ENCODE results near the gene AREG. TPM values are rescaled to one million over a fixed set of nuclear protein-coding genes. Genes with fewer than 3 reads are reported as not detected.

AREG gene
- total RNA-seq, 1 experiment from 2014 or later: 739 TPM

DNA sequence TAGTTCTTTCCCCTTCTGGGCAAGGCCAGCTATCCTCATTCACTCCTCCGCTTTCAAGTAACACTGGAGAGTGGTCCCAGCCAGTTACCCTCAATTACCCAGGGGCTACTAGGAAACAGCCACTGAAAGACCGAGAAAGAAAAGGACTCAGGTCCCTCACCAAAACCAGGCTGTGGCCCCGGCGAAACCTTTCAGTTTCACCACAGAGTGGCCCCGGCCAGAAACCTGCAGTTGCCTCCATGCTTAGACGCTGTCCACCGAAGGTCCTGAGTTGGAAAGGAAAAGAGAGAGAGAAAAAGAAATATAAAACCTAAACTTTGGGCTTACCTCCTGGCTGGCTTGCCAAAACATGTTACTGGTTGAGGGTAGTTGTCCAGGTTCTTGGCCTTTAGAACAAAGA, 5.0 kb upstream of the AREG start (continued):
- TF ChIP-seq REST (IDR thresholded peaks at IDR 0.05; ENCODE audit: low read depth) (no peak), EZH2 (IDR thresholded peaks at IDR 0.05) (no peak), ATF3 (IDR thresholded peaks at IDR 0.05) (no peak), SIN3A (IDR thresholded peaks at IDR 0.05; ENCODE audit: low read depth) (no peak), ZFX (IDR thresholded peaks at IDR 0.05) (no peak), EGR1 (IDR thresholded peaks at IDR 0.05; ENCODE audit: low read depth) (no peak), POLR2AphosphoS5 (IDR thresholded peaks at IDR 0.05; ENCODE audit: low read depth, low read length) (no peak), CBX3 (IDR thresholded peaks at IDR 0.05; ENCODE audit: low read depth) (no peak)

- no peaks in the 10 kb centered on the region for H3K9me2 ChIP-seq (ENCODE audit: insufficient read depth)
- ChIA-PET POLR2A (no interaction called here), CTCF (no interaction called here), RAD21 (ENCODE audit: low non-redundant PET in 1 of 2, low total read pairs in 2 of 2, uncharacterized antibody in 2 of 2, unreplicated experiment in 2 of 2) (no interaction called here)
- TF ChIP-seq, protein P1, sequence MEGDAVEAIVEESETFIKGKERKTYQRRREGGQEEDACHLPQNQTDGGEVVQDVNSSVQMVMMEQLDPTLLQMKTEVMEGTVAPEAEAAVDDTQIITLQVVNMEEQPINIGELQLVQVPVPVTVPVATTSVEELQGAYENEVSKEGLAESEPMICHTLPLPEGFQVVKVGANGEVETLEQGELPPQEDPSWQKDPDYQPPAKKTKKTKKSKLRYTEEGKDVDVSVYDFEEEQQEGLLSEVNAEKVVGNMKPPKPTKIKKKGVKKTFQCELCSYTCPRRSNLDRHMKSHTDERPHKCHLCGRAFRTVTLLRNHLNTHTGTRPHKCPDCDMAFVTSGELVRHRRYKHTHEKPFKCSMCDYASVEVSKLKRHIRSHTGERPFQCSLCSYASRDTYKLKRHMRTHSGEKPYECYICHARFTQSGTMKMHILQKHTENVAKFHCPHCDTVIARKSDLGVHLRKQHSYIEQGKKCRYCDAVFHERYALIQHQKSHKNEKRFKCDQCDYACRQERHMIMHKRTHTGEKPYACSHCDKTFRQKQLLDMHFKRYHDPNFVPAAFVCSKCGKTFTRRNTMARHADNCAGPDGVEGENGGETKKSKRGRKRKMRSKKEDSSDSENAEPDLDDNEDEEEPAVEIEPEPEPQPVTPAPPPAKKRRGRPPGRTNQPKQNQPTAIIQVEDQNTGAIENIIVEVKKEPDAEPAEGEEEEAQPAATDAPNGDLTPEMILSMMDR (IDR thresholded peaks at IDR 0.05 in 2 of 3, conservative IDR thresholded peaks at IDR 0.05 in 1 of 3; ENCODE audit: borderline replicate concordance in 1 of 3, insufficient read depth in 1 of 3, low read depth in 2 of 3, low read length in 2 of 3): no peak
- TF ChIP-seq EGR1 (IDR thresholded peaks at IDR 0.05; ENCODE audit: low read depth) (no peak), EZH2phosphoT487 (IDR thresholded peaks at IDR 0.05; ENCODE audit: borderline replicate concordance) (no peak), ZNF274 (IDR thresholded peaks at IDR 0.05; ENCODE audit: low read depth, low read length) (no peak), ELF1 (IDR thresholded peaks at IDR 0.05; ENCODE audit: borderline replicate concordance, low read depth) (no peak), ATF3 (IDR thresholded peaks at IDR 0.05) (no peak), POLR2A (IDR thresholded peaks at IDR 0.05; ENCODE audit: borderline replicate concordance, extremely low read depth, insufficient read depth, insufficient read length) (no peak), EZH2 (IDR thresholded peaks at IDR 0.05) (no peak), RAD21 (IDR thresholded peaks at IDR 0.05; ENCODE audit: low read depth) (no peak), POLR2AphosphoS5 (IDR thresholded peaks at IDR 0.05; ENCODE audit: low read depth, low read length) (no peak), FOSL1 (IDR thresholded peaks at IDR 0.05; ENCODE audit: low read depth) (no peak)
- TF ChIP-seq, protein P2, sequence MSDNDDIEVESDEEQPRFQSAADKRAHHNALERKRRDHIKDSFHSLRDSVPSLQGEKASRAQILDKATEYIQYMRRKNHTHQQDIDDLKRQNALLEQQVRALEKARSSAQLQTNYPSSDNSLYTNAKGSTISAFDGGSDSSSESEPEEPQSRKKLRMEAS (IDR thresholded peaks at IDR 0.05): no peak
- DNase-seq (ENCODE audit: low read depth, low spot score) (no peak), ATAC-seq (no peak)
- no peaks in the 10 kb centered on the region for H3K27me3 ChIP-seq (ENCODE audit: insufficient read depth, low read length)
- H3K9ac ChIP-seq (ENCODE audit: low read length): no peak overlapping the region
- H3K4me1 ChIP-seq (ENCODE audit: control insufficient read depth in 1 of 2, insufficient read depth in 2 of 2, low read length in 2 of 2): peaks cover 6 to 11% of the 10 kb centered on the region in 2 experiments; a peak in 3 of 4 replicates
- no peak overlapping the region for H3K27ac ChIP-seq (ENCODE audit: low read depth, low read length)
- H3K4me2 ChIP-seq (ENCODE audit: low read length): no peak overlapping the region
- H3K4me3 ChIP-seq (replicated peaks in 1 of 2; ENCODE audit: low read depth in 1 of 2, low read length in 2 of 2): no peak overlapping the region
- intact Hi-C loops (cut with micrococcal nuclease): no loop called here
- no TSS peak for BruUV-seq (replicated peaks)
- H4K20me1 ChIP-seq (ENCODE audit: insufficient read depth): no peaks in the 10 kb centered on the region
- H3K36me3 ChIP-seq (ENCODE audit: control insufficient read depth in 1 of 2, insufficient read depth in 2 of 2, low read length in 2 of 2): no peaks in the 10 kb centered on the region
- no peak overlapping the region for H2AFZ ChIP-seq (ENCODE audit: low read depth, low read length, poor library complexity, severe bottlenecking)
- peaks cover 4% of the 10 kb centered on the region for H3K79me2 ChIP-seq (ENCODE audit: insufficient read depth, low read length)
- no peaks in the 10 kb centered on the region for H3K9me3 ChIP-seq (ENCODE audit: control insufficient read depth in 1 of 2, insufficient read depth in 1 of 2, low read depth in 1 of 2, low read length in 2 of 2)
Observed at GRCh38 chr4:74440356-74440755, 4.6 kb upstream of the AREG start.

All from HCT116 (cell line).